GM18499 (cell line): Measurements from ENCODE around the gene NECTIN1.

Source experiments
- ATAC-seq: cut with Tn5 transposase; IDR thresholded peaks from one replicate; pipeline ENCODE4 v1.9.1; 2021; ENCODE audit warnings: moderate number of reproducible peaks; ENCODE audit not compliant: insufficient read depth, unreplicated experiment

The NECTIN1 gene

DNA sequence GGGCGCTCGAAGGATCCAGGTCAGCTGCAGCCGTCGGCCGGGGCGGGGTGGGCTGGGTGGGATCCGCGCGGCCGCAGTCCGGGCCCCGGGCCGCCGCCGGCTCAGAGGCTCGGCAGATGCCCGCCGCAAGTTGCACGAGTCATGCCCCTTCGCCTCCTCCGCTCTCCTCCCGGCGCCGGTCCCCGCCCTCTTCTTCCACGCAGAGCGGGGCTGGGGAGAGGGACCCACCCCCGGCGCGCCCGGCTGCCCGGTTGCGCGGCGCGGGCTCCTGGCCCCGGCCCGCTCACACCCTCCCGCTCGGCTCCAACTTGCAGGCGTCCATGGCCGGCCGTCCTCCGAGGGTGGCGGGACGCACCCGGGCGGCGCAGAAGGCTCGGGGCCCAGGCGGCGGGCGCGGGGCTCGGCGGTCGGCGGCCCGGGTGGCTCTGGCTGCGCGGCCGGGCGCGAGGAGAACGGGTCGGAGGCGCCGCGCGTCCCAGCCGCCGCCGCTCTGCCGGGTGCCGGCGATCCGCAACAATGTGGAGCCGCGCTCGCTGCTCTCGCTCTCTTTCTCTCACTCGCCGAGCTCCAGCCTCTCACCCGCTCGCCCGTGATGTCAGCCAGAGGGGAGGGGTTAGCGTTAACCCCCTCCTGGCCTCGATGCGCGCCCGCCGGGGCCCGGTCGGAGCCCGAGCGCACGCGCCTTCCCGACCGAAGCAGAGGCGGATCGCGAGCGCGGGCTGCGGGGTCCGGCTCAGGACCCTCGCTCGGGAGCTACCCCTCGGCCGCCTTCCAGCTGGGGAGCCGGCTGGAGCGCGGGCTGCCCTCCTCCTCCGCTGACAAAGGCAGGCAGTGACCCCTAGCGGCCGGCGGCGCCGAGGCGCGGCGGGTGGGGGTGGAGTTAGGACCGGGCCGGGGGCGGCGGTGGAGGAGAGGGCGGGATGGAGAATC is at the start of gene NECTIN1:
TSS of gene NECTIN1 (minus strand) at position 550 of the 930 bp plus-strand sequence. CDS start 647 bp downstream, outside the sequence.
- peak; percentile 41 for ATAC-seq

GRCh38 chr11:119778391-119779194 is 49.6 kb upstream of the NECTIN1 start:
- ATAC-seq = no peak

- ATAC-seq = no peak
Observed at GRCh38 chr11:119777940-119778339, 48.9 kb upstream of the NECTIN1 start.

- no peak for ATAC-seq
Observed at GRCh38 chr11:119776651-119777050, 47.7 kb upstream of the NECTIN1 start.

DNA sequence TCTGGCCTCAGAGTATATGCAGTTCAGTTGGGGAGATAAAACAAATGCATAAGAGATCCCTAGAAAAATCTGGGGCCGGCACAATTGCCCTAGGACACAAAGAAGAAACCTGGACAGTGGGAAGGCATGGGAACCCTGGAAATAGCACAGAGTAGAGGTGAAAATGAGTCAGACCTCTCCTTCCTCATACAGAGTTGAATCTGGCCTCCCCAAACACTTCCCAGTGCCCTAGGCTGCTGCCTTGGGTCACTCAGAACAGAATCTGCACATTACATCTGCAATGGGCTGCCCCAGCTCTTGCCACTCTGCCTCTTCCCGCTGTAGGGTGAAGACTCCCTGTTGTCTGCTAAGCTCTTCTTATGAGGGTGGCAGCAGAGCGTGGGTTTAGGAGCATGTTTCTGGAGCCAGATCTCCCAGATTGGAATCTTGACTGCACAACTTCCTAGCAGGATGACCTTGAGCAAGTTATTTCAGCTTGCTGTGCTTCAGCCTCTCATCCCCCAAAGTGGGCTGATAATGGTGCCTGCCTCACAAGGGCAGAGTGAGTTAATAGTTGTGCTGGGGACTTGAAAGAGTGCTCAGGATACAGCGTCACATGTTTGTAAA is 47.1 kb upstream of the NECTIN1 start:
- no peak for ATAC-seq

DNA sequence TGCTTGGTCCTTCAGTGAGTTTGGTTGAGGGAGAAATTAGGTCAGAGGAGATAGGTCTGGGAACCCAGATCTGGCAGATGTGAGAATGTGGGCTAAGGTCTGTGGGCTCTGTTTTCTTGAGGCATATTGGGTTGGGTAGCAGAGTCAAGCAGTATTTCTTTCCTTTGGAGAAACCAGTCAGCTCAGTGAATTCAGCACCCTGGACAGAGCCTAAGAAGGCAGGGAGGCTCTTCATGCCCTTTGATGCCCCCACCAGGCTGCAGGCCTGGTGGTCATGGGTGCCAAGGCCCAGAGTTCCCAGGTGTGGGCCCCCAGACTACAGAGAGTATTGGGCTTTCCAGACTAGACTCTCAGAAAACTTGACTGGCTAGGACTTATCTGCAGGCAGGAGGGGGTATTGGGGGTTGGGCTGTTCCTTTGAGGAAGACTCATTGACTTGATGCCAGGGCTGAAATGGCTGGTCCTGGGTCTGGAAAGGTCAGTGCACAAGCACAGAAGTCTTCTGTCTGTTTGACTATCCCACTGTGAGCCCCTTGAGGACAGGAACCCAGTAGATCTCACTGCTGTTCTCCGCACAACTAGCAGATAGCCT is 45.3 kb upstream of the NECTIN1 start:
- ATAC-seq = no peak

GRCh38 chr11:119772641-119773415 is 43.8 kb upstream of the NECTIN1 start:
- ATAC-seq = no peak

DNA sequence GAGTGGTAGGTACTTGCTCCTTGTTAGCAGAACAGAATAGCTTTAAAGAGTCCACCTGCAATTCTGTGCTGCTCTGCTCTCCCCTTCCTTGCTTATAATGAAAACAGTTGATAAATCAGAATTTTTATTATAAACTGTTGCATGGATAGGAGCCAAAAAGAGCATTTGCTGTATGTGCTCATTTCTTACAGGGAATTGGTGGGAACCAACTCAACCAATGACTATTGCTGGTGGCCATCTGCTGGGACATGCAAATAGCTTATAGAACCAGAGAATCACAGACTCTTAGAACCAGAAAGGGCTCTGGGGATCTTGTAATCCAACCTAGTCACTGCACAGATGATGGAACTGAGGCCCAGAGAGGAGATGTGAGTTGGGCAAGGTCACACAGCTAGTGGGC is 43.1 kb upstream of the NECTIN1 start:
- ATAC-seq = no peak

GRCh38 chr11:119771172-119771770 is 42.3 kb upstream of the NECTIN1 start:
- ATAC-seq = no peak

DNA sequence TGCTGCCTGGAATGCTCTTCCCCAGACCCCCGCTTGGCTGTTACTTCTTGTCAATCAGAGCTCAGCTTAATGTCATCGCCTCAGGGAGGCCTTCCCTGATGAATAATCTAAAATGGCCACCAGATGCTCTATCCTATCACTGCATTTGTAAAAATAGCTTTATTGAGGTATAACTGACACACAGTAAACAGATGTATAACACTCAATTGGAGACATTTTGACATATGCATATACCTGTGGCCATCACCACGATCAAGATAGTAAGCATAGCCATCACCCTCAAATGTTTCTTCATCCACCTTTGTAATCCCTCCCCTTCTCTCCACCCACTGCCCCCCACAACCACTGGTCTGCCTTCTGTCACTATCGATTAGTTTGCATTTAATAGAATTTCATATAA is 36.6 kb upstream of the NECTIN1 start:
- no peak for ATAC-seq

- no peak for ATAC-seq
Observed at GRCh38 chr11:119764108-119764868, 35.3 kb upstream of the NECTIN1 start.

- no peak for ATAC-seq
Observed at GRCh38 chr11:119763071-119763728, 34.2 kb upstream of the NECTIN1 start.

DNA sequence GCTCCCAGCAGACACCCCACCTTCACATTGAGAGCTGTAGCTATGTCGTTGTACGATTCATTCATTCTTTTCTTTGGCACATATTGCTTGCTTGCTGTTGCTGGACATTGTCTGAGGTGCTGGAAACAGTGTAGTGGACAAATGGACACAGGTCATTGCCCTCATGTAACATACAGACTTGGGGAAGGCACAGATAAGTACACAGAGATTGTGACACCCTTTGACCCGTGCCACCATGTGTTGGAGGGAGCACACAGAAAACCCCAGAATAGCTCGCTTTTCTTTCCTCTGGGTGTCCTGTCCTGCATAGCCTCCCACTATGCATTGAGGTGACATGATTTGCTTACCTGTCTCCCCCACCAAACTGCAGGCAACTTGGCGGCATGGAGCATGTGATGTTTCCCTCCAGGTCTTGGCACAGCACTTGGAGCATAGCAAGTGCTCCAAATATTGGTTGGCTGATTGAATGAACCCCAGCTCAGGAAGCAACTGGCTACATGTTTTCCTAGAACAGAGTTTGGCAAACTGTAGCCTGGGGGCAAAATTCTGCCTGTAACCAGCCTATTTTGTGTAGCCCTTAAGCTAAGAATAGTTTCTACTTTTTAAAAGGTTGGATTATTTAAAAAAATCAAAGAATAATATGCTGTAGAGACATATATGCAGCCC is 30.9 kb upstream of the NECTIN1 start:
- ATAC-seq = no peak

DNA sequence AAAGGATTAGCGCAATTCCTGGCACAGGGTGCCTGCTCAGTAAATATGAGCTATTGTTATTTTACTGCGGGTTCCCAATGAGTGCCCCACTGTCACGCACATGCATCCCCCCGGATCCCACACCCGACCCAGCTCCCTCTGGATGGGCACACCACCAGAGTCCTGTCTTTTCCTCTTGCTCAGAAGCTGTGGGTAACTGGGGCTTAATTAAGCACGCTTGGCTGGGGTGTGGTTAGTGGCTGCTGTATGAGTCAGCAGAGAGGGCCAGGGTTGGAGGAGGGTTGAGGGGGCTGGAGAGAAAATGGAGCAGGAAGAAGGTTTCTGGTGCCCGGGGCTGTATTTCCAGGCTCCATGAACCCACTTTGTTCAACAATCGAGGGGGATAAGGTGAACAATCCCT is 30.3 kb upstream of the NECTIN1 start:
- ATAC-seq = no peak

- no peak for ATAC-seq
Observed at GRCh38 chr11:119758291-119758690, 29.3 kb upstream of the NECTIN1 start.

GRCh38 chr11:119757378-119757777 is 28.4 kb upstream of the NECTIN1 start:
- no peak for ATAC-seq

GRCh38 chr11:119756169-119756865 is 27.3 kb upstream of the NECTIN1 start:
- no peak for ATAC-seq
